Nephron (organoid): ENCODE data around the gene CPSF4L.

Experiments used
- H3K27ac Mint-ChIP-seq, 3 experiments: 2 replicates each; pipeline ENCODE4 v1.8.0; 2020; ENCODE audit warnings: mixed read lengths in 3 of 3, mild to moderate bottlenecking in 2 of 3, moderate library complexity in 1 of 3
- H3K27me3 Mint-ChIP-seq: 2 replicates; pipeline ENCODE4 v1.8.0; 2021; ENCODE audit warnings: low read depth, mild to moderate bottlenecking, moderate library complexity, mixed read lengths
- H3K36me3 Mint-ChIP-seq: 2 replicates; pipeline ENCODE4 v1.8.0; 2020; ENCODE audit warnings: low read depth, mixed read lengths
- H3K4me1 Mint-ChIP-seq: 2 replicates; pipeline ENCODE4 v1.8.0; 2020; ENCODE audit warnings: mixed read lengths
- H3K4me3 Mint-ChIP-seq, 3 experiments: 2 replicates each; pipeline ENCODE4 v1.8.0; 2020; ENCODE audit warnings: mild to moderate bottlenecking in 3 of 3, mixed read lengths in 3 of 3, moderate library complexity in 2 of 3
- H3K9me3 Mint-ChIP-seq: 2 replicates; pipeline ENCODE4 v1.8.0; 2020; ENCODE audit warnings: mixed read lengths
- CTCF ChIP-seq, 3 experiments: fragments of 200-600 bp; sonication (generic); IDR thresholded peaks; one replicate each; pipeline ENCODE4 v1.5.0; 2021; ENCODE audit warnings: antibody characterized with exemption in 3 of 3; ENCODE audit not compliant: unreplicated experiment in 3 of 3

CPSF4L gene

GRCh38 chr17:73251871-73252270 lies 9.8 kb downstream of the CPSF4L start:
- peaks cover 14% of the 10 kb centered on the region for H3K36me3 Mint-ChIP-seq
- TF ChIP-seq CTCF (IDR thresholded peaks at IDR 0.05; ENCODE audit: unreplicated experiment in 3 of 3): no peak
- no peak overlapping the region for H3K4me3 Mint-ChIP-seq
- peaks cover 9% of the 10 kb centered on the region for H3K27me3 Mint-ChIP-seq
- no peak overlapping the region for H3K27ac Mint-ChIP-seq
- no peaks in the 10 kb centered on the region for H3K9me3 Mint-ChIP-seq
- peaks cover 51% of the 10 kb centered on the region for H3K4me1 Mint-ChIP-seq

GRCh38 chr17:73250851-73251640 lies 10.6 kb downstream of the CPSF4L start:
- Mint-ChIP-seq H3K4me3 (no peak overlapping the region), H3K27me3 (peaks cover 9% of the 10 kb centered on the region), H3K27ac (no peak overlapping the region)

GRCh38 chr17:73249700-73250099 lies 12.0 kb downstream of the CPSF4L start:
- Mint-ChIP-seq H3K36me3 (peaks cover 32% of the 10 kb centered on the region), H3K9me3 (no peaks in the 10 kb centered on the region), H3K27me3 (peaks cover 9% of the 10 kb centered on the region), H3K4me3 (peak overlapping the region in 1 of 3 experiments; percentile 45), H3K4me1 (peaks cover 45% of the 10 kb centered on the region), H3K27ac (peak overlapping the region in 2 of 3 experiments; percentile 32 to 39)
- no peak for TF ChIP-seq CTCF (IDR thresholded peaks at IDR 0.05; ENCODE audit: unreplicated experiment in 3 of 3)

More at GRCh38 chr17:73250851-73251640, 10.6 kb downstream of the CPSF4L start:
- no peaks in the 10 kb centered on the region for H3K9me3 Mint-ChIP-seq
- peaks cover 21% of the 10 kb centered on the region for H3K36me3 Mint-ChIP-seq
- H3K4me1 Mint-ChIP-seq: peaks cover 50% of the 10 kb centered on the region
- no peak for TF ChIP-seq CTCF (IDR thresholded peaks at IDR 0.05; ENCODE audit: unreplicated experiment in 3 of 3)

- Mint-ChIP-seq H3K9me3 (no peaks in the 10 kb centered on the region), H3K27me3 (peaks cover 9% of the 10 kb centered on the region), H3K36me3 (peaks cover 38% of the 10 kb centered on the region), H3K4me1 (peaks cover 45% of the 10 kb centered on the region), H3K4me3 (no peak overlapping the region), H3K27ac (peak overlapping the region in 1 of 3 experiments; percentile 4)
- no peak for TF ChIP-seq CTCF (IDR thresholded peaks at IDR 0.05; ENCODE audit: unreplicated experiment in 3 of 3)
These were observed 13.1 kb downstream of the CPSF4L start for GRCh38 chr17:73248532-73248931.

- Mint-ChIP-seq H3K4me1 (peaks cover 45% of the 10 kb centered on the region), H3K9me3 (no peaks in the 10 kb centered on the region), H3K27me3 (peaks cover 5% of the 10 kb centered on the region), H3K27ac (no peak overlapping the region), H3K4me3 (no peak overlapping the region), H3K36me3 (peaks cover 42% of the 10 kb centered on the region)
- peak in 1 of 3 experiments; percentile 32 for TF ChIP-seq CTCF (IDR thresholded peaks at IDR 0.05; ENCODE audit: unreplicated experiment in 3 of 3)
These were observed 14.0 kb downstream of the CPSF4L start for GRCh38 chr17:73247726-73248125.

- Mint-ChIP-seq H3K36me3 (peaks cover 67% of the 10 kb centered on the region), H3K27me3 (no peaks in the 10 kb centered on the region), H3K4me1 (peaks cover 21% of the 10 kb centered on the region), H3K9me3 (no peaks in the 10 kb centered on the region), H3K27ac (no peak overlapping the region), H3K4me3 (no peak overlapping the region)
- no peak for TF ChIP-seq CTCF (IDR thresholded peaks at IDR 0.05; ENCODE audit: unreplicated experiment in 3 of 3)
These were observed 21.1 kb downstream of the CPSF4L start for GRCh38 chr17:73240561-73240960.
